GM20000 (cell line): ENCODE data around the gene MMP14.

Experiments used
- DNase-seq: peaks from one replicate; pipeline ENCODE4 v3.0.0; 2012; ENCODE audit warnings: low spot score
- TF ChIP-seq, protein P1 (sequence below): IDR thresholded peaks from 2 replicates; pipeline ENCODE4 v1.5.1; 2012; ENCODE audit warnings: mild to moderate bottlenecking, control low read depth; ENCODE audit errors: extremely low read depth, missing control alignments

The MMP14 gene

DNA sequence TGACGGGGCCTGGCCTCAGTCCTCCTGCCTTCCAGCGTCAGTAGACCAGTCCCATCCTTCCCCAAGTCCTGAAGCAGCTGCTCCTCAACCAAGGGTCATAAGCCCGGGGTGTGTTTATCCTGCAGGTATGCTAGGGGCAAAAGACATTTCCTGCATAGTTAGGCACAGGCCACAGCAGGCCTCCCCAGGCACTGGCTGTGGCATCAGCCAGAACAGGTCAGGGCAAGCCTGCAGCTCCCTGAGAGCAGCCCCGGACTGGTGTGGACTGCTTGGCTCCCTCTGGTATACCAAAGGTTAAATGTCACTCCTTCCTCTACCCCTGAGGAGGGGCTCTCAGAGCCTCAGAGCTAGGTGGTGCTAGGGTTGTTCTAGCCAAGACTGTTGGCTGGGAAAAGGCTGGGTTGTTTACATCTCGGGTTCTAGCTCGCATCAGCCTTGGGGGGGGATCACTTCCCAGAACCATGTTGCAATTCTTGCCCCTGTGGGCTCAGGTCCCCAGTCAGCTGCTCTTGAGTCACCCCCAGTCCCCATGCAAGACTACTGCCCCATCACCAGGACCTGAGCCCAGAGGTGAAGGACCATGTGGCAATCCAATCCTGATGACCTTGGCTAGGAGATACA, 2.9 kb downstream of the MMP14 start:
- no peak for DNase-seq
- TF ChIP-seq, protein P1, sequence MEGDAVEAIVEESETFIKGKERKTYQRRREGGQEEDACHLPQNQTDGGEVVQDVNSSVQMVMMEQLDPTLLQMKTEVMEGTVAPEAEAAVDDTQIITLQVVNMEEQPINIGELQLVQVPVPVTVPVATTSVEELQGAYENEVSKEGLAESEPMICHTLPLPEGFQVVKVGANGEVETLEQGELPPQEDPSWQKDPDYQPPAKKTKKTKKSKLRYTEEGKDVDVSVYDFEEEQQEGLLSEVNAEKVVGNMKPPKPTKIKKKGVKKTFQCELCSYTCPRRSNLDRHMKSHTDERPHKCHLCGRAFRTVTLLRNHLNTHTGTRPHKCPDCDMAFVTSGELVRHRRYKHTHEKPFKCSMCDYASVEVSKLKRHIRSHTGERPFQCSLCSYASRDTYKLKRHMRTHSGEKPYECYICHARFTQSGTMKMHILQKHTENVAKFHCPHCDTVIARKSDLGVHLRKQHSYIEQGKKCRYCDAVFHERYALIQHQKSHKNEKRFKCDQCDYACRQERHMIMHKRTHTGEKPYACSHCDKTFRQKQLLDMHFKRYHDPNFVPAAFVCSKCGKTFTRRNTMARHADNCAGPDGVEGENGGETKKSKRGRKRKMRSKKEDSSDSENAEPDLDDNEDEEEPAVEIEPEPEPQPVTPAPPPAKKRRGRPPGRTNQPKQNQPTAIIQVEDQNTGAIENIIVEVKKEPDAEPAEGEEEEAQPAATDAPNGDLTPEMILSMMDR, result no peak

DNA sequence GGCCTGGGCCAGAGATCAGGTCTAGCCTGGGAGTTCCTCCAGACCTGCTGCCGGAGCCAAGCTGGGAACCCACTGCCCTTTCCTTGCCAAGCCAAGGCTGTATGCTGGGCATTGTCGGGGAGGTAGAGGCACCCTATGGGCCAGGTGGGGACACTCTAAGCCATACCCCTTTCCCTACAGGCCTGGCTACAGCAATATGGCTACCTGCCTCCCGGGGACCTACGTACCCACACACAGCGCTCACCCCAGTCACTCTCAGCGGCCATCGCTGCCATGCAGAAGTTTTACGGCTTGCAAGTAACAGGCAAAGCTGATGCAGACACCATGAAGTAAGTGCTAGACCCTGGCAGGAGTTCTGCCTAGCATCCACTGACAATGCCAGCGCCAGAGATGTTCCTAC, 4.9 kb downstream of the MMP14 start:
- no peak for DNase-seq
- TF ChIP-seq, protein P1, result no peak

DNA sequence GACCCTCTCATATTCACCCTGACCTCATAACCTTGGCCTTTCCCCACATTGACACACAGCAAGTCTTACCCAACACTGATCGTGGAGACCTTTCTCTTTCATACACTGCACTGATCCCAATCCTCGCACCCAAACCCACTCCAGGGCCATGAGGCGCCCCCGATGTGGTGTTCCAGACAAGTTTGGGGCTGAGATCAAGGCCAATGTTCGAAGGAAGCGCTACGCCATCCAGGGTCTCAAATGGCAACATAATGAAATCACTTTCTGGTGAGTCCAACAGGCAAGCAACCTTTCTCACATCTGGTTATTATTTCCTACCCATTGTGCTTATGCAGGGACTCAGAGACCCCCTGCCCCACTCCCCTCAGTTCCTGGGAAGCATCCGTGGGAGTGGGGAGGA, 5.4 kb downstream of the MMP14 start:
- DNase-seq, result no peak
- TF ChIP-seq, protein P1, result no peak

DNA sequence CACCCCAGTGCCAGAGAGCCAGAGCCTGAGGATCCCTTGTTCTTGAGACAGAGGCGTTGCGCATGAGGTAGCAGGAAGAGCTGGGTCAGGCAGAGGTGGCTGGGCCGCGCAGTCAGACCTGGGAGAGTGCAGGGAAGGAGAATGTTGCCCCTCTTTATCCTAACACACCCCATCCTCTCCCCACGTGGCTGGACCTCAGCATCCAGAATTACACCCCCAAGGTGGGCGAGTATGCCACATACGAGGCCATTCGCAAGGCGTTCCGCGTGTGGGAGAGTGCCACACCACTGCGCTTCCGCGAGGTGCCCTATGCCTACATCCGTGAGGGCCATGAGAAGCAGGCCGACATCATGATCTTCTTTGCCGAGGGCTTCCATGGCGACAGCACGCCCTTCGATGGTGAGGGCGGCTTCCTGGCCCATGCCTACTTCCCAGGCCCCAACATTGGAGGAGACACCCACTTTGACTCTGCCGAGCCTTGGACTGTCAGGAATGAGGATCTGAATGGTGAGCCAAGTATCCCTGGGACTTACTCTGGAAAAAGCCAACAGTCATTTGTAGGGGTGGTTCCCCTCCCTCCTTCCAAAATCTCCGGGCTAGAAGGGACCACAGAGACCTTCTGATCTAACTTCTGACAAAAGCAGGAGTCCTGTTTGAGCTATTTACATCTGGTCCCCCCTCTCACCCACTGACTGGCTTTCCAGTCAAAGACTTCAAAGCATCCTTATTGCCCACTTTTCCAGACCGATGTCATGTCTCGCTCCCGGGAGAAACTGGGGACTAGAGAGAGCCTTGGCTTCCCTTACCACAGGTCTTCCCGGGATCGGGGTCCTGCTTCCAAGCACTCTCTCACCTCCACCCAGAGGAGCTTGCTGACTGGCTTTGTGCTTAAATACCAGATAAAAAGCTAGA, 6.1 kb downstream of the MMP14 start:
- TF ChIP-seq, protein P1, result no peak
- no peak for DNase-seq

DNA sequence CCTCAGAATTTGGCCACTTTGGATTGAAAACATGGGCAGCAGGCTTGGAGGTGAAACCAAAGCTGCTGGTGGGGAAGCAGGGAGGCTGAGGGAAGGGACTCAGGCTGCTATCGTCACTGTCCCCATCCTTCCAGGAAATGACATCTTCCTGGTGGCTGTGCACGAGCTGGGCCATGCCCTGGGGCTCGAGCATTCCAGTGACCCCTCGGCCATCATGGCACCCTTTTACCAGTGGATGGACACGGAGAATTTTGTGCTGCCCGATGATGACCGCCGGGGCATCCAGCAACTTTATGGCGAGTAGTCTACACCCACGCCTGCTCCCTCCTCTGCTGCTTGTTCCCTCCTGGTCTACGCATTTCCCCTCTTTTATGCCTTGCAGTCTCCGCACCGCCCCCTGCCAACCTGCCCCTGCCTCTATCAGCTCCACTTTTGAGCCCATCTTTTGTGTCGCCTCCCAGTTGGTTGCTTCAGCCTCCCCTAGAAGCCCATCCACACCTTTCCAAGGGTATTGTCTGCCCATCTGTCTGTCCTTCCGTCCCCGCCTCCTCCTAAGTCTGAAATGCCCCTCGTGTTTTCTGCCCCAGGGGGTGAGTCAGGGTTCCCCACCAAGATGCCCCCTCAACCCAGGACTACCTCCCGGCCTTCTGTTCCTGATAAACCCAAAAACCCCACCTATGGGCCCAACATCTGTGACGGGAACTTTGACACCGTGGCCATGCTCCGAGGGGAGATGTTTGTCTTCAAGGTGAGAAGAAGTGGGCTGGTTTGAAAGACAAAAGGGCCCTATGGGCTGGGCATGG, 6.9 kb downstream of the MMP14 start:
- TF ChIP-seq, protein P1, result no peak
- no peak for DNase-seq

DNA sequence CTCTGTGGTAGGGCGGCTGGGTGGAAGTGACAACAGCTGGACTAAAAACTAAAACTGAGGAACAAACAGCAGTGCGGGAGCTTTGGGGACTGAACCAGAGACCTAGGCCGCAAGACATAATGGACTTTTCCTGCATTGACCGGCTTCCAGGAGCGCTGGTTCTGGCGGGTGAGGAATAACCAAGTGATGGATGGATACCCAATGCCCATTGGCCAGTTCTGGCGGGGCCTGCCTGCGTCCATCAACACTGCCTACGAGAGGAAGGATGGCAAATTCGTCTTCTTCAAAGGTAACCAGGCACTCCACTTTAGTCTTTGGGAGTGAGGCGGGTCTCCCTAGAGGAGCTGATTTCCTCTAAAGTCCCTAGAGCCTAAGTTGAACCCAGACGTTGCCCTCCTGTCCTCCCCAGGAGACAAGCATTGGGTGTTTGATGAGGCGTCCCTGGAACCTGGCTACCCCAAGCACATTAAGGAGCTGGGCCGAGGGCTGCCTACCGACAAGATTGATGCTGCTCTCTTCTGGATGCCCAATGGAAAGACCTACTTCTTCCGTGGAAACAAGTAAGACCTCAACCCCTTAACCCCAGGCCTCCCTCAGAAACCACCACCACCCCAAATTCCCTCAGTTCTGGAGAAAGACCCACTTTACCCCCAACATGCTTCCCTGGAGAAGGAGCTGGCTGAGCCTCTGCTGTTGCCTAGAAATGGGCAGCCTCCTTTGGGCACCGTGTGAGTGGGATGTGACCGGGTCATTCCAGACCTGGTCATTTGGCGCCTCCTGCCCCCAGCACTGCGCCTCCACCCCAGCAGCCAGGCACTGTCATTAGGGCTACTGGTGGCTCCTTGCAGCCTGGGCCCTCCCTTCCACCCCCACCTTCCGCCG, 8.1 kb downstream of the MMP14 start:
- DNase-seq, result peak; percentile 24
- TF ChIP-seq, protein P1, result no peak
